Osteoblast (primary cell): ENCODE measurements around the gene SLC16A13. TPM values are rescaled to one million over a fixed set of nuclear protein-coding genes. Genes with fewer than 3 reads are reported as not detected.

ENCODE experiments used
- DNase-seq: peaks from one replicate; pipeline ENCODE4 v3.0.0; 2011; ENCODE audit warnings: low spot score, mixed read lengths; ENCODE audit not compliant: insufficient read length; ENCODE audit errors: missing footprints
- H2AFZ ChIP-seq: 2 replicates; pipeline ENCODE4 v1.6.0; 2011; ENCODE audit warnings: mild to moderate bottlenecking, low read length
- H3K27ac ChIP-seq: 2 replicates; pipeline ENCODE4 v1.5.1; 2011; ENCODE audit warnings: mild to moderate bottlenecking, low read depth, low read length, moderate library complexity
- H3K27me3 ChIP-seq: 2 replicates; pipeline ENCODE4 v1.6.0; 2012; ENCODE audit warnings: mild to moderate bottlenecking, control low read depth, inconsistent platforms, low read length, moderate library complexity; ENCODE audit not compliant: insufficient read depth
- H3K36me3 ChIP-seq: 2 replicates; pipeline ENCODE4 v1.5.1; 2011; ENCODE audit warnings: mild to moderate bottlenecking, low read length, control low read depth, moderate library complexity; ENCODE audit not compliant: insufficient read depth
- H3K4me1 ChIP-seq: 2 replicates; pipeline ENCODE4 v1.5.1; 2011; ENCODE audit warnings: mild to moderate bottlenecking, low read length, control low read depth, moderate library complexity; ENCODE audit not compliant: insufficient read depth
- H3K4me2 ChIP-seq: 2 replicates; pipeline ENCODE4 v1.6.0; 2011; ENCODE audit warnings: mild to moderate bottlenecking, low read length; ENCODE audit not compliant: insufficient read depth
- H3K4me3 ChIP-seq: fragments of 200-600 bp; sonication (generic); 3 replicates; pipeline ENCODE4 v1.5.1; 2012; ENCODE audit warnings: mild to moderate bottlenecking, low read length, inconsistent platforms; ENCODE audit not compliant: insufficient read depth
- H3K79me2 ChIP-seq: 2 replicates; pipeline ENCODE4 v1.6.0; 2012; ENCODE audit warnings: mild to moderate bottlenecking, low read length, control low read depth, inconsistent platforms; ENCODE audit not compliant: insufficient read depth
- H3K9me3 ChIP-seq: 2 replicates; pipeline ENCODE4 v1.5.1; 2011; ENCODE audit warnings: low read depth, low read length, control low read depth
- H4K20me1 ChIP-seq: 2 replicates; pipeline ENCODE4 v1.6.0; 2012; ENCODE audit warnings: mild to moderate bottlenecking, low read length, control low read depth; ENCODE audit not compliant: insufficient read depth
- total RNA-seq: library from RNA; depleted of rRNA; stranded (reverse); fragments of >200 nt; gene quantifications from 2 replicates; pipeline ENCODE4 v1.2.3, GENCODE V29; 2012
- TF ChIP-seq, protein P1 (sequence below): IDR thresholded peaks from 2 replicates; pipeline ENCODE4 v1.5.1; 2011; ENCODE audit warnings: mild to moderate bottlenecking, low read depth, low read length, moderate library complexity; ENCODE audit errors: extremely low read depth

The SLC16A13 gene
- total RNA-seq, 1 donor, result 1.4 TPM

GRCh38 chr17:6994118-6994598, 41.7 kb upstream of the SLC16A13 start:
- Histone ChIP-seq H3K27ac (no peak overlapping the region), H3K4me3 (no peak overlapping the region), H3K9me3 (no peaks in the 10 kb centered on the region), H3K27me3 (no peaks in the 10 kb centered on the region), H3K79me2 (no peaks in the 10 kb centered on the region), H3K36me3 (peaks cover 4% of the 10 kb centered on the region), H3K4me2 (no peak overlapping the region), H4K20me1 (peaks cover 3% of the 10 kb centered on the region), H3K4me1 (no peaks in the 10 kb centered on the region), H2AFZ (no peak overlapping the region)
- TF ChIP-seq, protein P1, sequence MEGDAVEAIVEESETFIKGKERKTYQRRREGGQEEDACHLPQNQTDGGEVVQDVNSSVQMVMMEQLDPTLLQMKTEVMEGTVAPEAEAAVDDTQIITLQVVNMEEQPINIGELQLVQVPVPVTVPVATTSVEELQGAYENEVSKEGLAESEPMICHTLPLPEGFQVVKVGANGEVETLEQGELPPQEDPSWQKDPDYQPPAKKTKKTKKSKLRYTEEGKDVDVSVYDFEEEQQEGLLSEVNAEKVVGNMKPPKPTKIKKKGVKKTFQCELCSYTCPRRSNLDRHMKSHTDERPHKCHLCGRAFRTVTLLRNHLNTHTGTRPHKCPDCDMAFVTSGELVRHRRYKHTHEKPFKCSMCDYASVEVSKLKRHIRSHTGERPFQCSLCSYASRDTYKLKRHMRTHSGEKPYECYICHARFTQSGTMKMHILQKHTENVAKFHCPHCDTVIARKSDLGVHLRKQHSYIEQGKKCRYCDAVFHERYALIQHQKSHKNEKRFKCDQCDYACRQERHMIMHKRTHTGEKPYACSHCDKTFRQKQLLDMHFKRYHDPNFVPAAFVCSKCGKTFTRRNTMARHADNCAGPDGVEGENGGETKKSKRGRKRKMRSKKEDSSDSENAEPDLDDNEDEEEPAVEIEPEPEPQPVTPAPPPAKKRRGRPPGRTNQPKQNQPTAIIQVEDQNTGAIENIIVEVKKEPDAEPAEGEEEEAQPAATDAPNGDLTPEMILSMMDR, result no peak
- DNase-seq, result no peak

DNA sequence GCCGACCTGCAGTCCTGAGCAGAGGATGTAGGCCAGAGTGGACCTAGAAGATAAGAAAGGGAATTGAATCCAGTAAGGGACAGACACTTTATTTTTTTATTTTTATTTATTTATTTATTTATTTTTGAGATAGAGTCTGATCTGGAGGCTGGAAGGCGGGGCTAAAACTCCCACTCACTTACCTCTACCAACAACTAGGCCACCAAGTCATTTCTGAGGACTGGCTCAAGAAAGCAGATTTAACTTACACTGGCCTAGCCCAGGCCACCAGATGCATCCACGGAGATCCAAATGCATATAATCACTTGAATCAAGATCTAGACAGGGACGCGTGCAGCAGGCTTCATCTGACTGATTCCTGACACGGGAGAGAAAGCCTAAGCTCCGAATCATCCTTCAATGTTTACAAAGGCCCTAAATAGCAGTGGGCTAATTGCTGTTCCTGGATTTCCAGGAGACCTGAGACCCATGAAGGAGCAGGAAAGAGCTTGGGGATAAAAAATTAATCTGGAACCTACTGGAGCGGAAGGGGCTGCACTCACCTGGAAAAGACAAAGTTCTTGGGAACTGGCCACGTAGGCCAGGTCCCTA, 41.1 kb upstream of the SLC16A13 start:
- peaks cover 3% of the 10 kb centered on the region for H4K20me1 ChIP-seq
- H3K79me2 ChIP-seq, result no peaks in the 10 kb centered on the region
- no peak overlapping the region for H3K4me2 ChIP-seq
- no peak overlapping the region for H2AFZ ChIP-seq
- H3K36me3 ChIP-seq, result peaks cover 10% of the 10 kb centered on the region
- no peaks in the 10 kb centered on the region for H3K27me3 ChIP-seq
- H3K9me3 ChIP-seq, result no peaks in the 10 kb centered on the region
- H3K4me1 ChIP-seq, result no peaks in the 10 kb centered on the region
- H3K27ac ChIP-seq, result no peak overlapping the region
- no peak overlapping the region for H3K4me3 ChIP-seq
- no peak for DNase-seq
- TF ChIP-seq, protein P1, result no peak

- H4K20me1 ChIP-seq, result peaks cover 3% of the 10 kb centered on the region
- no peak for DNase-seq
- H3K36me3 ChIP-seq, result peaks cover 18% of the 10 kb centered on the region
- peak within 1 kb of the TSS; percentile 30 for H3K4me3 ChIP-seq
- H2AFZ ChIP-seq, result no peak within 1 kb of the TSS
- peak within 1 kb of the TSS; percentile 28 for H3K4me2 ChIP-seq
- H3K79me2 ChIP-seq, result no peaks in the 10 kb centered on the region
- H3K9me3 ChIP-seq, result no peaks in the 10 kb centered on the region
- TF ChIP-seq, protein P1, result no peak
- H3K4me1 ChIP-seq, result no peaks in the 10 kb centered on the region
- H3K27ac ChIP-seq, result no peak within 1 kb of the TSS
- H3K27me3 ChIP-seq, result no peaks in the 10 kb centered on the region
Observed at GRCh38 chr17:6995500-6996255, 40.1 kb upstream of the SLC16A13 start, which contains the start of gene ALOX12. Gene ALOX12 (plus strand): TSS chr17:6996049. CDS start chr17:6996118, 69 bp downstream.
